Stimulated activated CD8-positive, alpha-beta memory T cell treated with anti-CD3 and anti-CD28 coated beads, Interleukin-15, amount 100 ng/mL, for 24 hours (primary cell): ENCODE results near the gene AMPH.
"Not testable (repeated sequence)": the region's sequence is repeated elsewhere in the genome, so short reads cannot be mapped to it uniquely, and the experiment has no call there.

ENCODE experiments used
- DNase-seq: peaks from one replicate; pipeline ENCODE4 v3.0.0-alpha.2; 2020; ENCODE audit warnings: low read depth

The AMPH gene

GRCh38 chr7:38396852-38397251 is 234.3 kb downstream of the AMPH start:
- no peak for DNase-seq

- not testable (repeated sequence) for DNase-seq
Measured at GRCh38 chr7:38395921-38396552, 235.1 kb downstream of the AMPH start.

GRCh38 chr7:38394660-38395059 is 236.5 kb downstream of the AMPH start:
- DNase-seq = no peak

GRCh38 chr7:38393874-38394273 is 237.3 kb downstream of the AMPH start:
- DNase-seq = no peak

GRCh38 chr7:38391751-38392150 is 239.4 kb downstream of the AMPH start:
- no peak for DNase-seq

- no peak for DNase-seq
Measured at GRCh38 chr7:38385682-38386081, 245.5 kb downstream of the AMPH start.

GRCh38 chr7:38383281-38383680 is 247.9 kb downstream of the AMPH start:
- DNase-seq = no peak

GRCh38 chr7:38382684-38383083 is 248.5 kb downstream of the AMPH start:
- no peak for DNase-seq

GRCh38 chr7:38375453-38375852 is 255.7 kb downstream of the AMPH start:
- DNase-seq = no peak

- DNase-seq = no peak
Measured at GRCh38 chr7:38374507-38374906, 256.7 kb downstream of the AMPH start.

- DNase-seq = no peak
Measured at GRCh38 chr7:38373155-38373554, 258.0 kb downstream of the AMPH start.

- no peak for DNase-seq
Measured at GRCh38 chr7:38372290-38372689, 258.9 kb downstream of the AMPH start.

- DNase-seq = peak; percentile 55
Measured at GRCh38 chr7:38369816-38370493, 261.2 kb downstream of the AMPH start.

- no peak for DNase-seq
Measured at GRCh38 chr7:38368191-38368605, 263.0 kb downstream of the AMPH start.

- no peak for DNase-seq
Measured at GRCh38 chr7:38367301-38367890, 263.8 kb downstream of the AMPH start.

GRCh38 chr7:38363379-38363778 is 267.8 kb downstream of the AMPH start:
- DNase-seq = not testable (repeated sequence)

- DNase-seq = not testable (repeated sequence)
Measured at GRCh38 chr7:38362611-38363237, 268.4 kb downstream of the AMPH start.

GRCh38 chr7:38360776-38361175 is 270.4 kb downstream of the AMPH start:
- DNase-seq = no peak

GRCh38 chr7:38359071-38359601 is 272.0 kb downstream of the AMPH start:
- not testable (repeated sequence) for DNase-seq

GRCh38 chr7:38358273-38358831 is 272.8 kb downstream of the AMPH start:
- not testable (repeated sequence) for DNase-seq

GRCh38 chr7:38354271-38354851 is 276.8 kb downstream of the AMPH start:
- not testable (repeated sequence) for DNase-seq

GRCh38 chr7:38353431-38353881 is 277.7 kb downstream of the AMPH start:
- not testable (repeated sequence) for DNase-seq
